Natural killer cell (primary cell): ENCODE results near the gene WDFY4. TPM values are rescaled to one million over a fixed set of nuclear protein-coding genes. Genes with fewer than 3 reads are reported as not detected.

Source experiments
- ATAC-seq, 3 donors: fragments of 150-1000 bp in 2 of 3; fragments of 200-7000 bp in 1 of 3; cut with Tn5 transposase; 1 replicate in 1 of 3; 2 replicates in 2 of 3; pipeline ENCODE4 v1.10.0; 2021; ENCODE audit warnings: mild to moderate bottlenecking in 2 of 3, moderate library complexity in 2 of 3
- DNase-seq, 2 donors: peaks; one replicate each; pipeline versions ENCODE4 v3.0.0 to v3.0.0-alpha.2; 2013 to 2021; ENCODE audit warnings: mixed read lengths in 1 of 2
- H3K27ac ChIP-seq: one replicate; pipeline ENCODE4 v1.5.1; 2013; ENCODE audit warnings: mild to moderate bottlenecking, low read length
- H3K27me3 ChIP-seq: one replicate; pipeline ENCODE4 v1.6.1; 2013; ENCODE audit warnings: low read length; ENCODE audit not compliant: control insufficient read depth, insufficient read depth
- H3K36me3 ChIP-seq: one replicate; pipeline ENCODE4 v1.6.1; 2013; ENCODE audit warnings: low read length; ENCODE audit not compliant: control insufficient read depth, insufficient read depth
- H3K4me1 ChIP-seq: one replicate; pipeline ENCODE4 v1.6.1; 2013; ENCODE audit warnings: low read length; ENCODE audit not compliant: control insufficient read depth, insufficient read depth
- H3K4me3 ChIP-seq: one replicate; pipeline ENCODE4 v1.5.1; 2013; ENCODE audit warnings: low read length
- H3K9me3 ChIP-seq: one replicate; pipeline ENCODE4 v1.6.1; 2013; ENCODE audit warnings: low read length; ENCODE audit not compliant: control insufficient read depth, insufficient read depth
- H3K27ac Mint-ChIP-seq, 2 donors: one replicate each; pipeline ENCODE4 v1.8.0; 2022; ENCODE audit warnings: mild to moderate bottlenecking in 2 of 2, mixed read lengths in 2 of 2, moderate library complexity in 1 of 2
- H3K27me3 Mint-ChIP-seq, 2 donors: one replicate each; pipeline ENCODE4 v1.8.0; 2022; ENCODE audit warnings: low read depth in 2 of 2, mixed read lengths in 2 of 2
- H3K36me3 Mint-ChIP-seq: one replicate; pipeline ENCODE4 v1.8.0; 2022; ENCODE audit warnings: mixed read lengths
- H3K4me1 Mint-ChIP-seq, 2 donors: one replicate each; pipeline ENCODE4 v1.8.0; 2022; ENCODE audit warnings: mixed read lengths in 2 of 2
- H3K4me3 Mint-ChIP-seq: one replicate; pipeline ENCODE4 v1.8.0; 2022; ENCODE audit warnings: mild to moderate bottlenecking, moderate library complexity, mixed read lengths
- H3K9me3 Mint-ChIP-seq, 2 donors: one replicate each; pipeline ENCODE4 v1.8.0; 2022; ENCODE audit warnings: mixed read lengths in 2 of 2
- WGBS: methylation state at CpG from one replicate; pipeline ENCODE4 v1.1.7; 2013; ENCODE audit warnings: missing lambda C conversion rate; ENCODE audit not compliant: insufficient coverage; 5-methylcytosine and 5-hydroxymethylcytosine counted together
- intact Hi-C: fragments of 100-400 bp; cut with micrococcal nuclease; formaldehyde crosslinking; loops from one replicate; pipeline ENCODE4 v1.14.2; 2022
- total RNA-seq, 4 donors: library from RNA; stranded (reverse); fragments of 120-200 nt in 1 of 4; gene quantifications; one replicate each; pipeline versions ENCODE4 v1.2.3 to v1.2.4, GENCODE V29; 2013 to 2022
- TF ChIP-seq, protein P1 (sequence below): fragments of 200-600 bp; IDR thresholded peaks from one replicate; pipeline ENCODE4 v1.8.0; 2022; ENCODE audit warnings: antibody characterized with exemption

Gene WDFY4
- total RNA-seq, 3 donors from 2014 or later (not counting 1 experiment from before 2014, with no cell fraction given), result 1.7 to 8.4 (median 3.5) TPM

DNA sequence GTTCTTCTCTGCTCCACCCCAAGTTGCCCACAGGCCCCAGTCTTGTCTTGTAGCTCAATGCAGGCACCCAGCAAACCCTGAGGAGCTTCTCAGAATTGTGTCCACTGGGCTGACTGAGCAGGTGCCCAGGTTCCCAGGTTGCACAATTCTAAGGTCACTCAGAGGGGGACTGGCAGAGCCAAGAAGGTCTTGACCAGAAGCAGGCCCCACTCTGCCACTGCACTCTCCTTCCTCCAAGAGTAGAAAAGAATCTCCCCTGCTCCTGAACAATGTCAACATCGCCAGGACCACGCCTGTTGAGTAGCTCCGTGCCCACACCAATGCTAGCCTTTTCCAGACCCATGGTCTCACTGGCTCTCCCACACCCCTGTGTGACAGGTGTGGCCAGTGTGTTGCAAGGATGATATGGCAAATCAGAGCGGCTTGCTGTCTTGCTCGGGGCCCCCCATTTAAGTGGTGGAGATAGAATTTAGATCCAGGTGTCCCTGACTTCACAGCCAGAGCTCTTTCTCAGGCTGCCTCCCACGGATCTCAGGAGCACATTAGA lies 254.4 kb downstream of the WDFY4 start:
- H3K36me3 ChIP-seq, result no peaks in the 10 kb centered on the region
- H3K27ac ChIP-seq, result no peak overlapping the region
- no peak overlapping the region for H3K4me3 Mint-ChIP-seq
- 98% methylated on average over 5 of the region's 6 CpGs for WGBS
- intact Hi-C loops, result no loop called here
- no peaks in the 10 kb centered on the region for H3K36me3 Mint-ChIP-seq
- peaks cover 0 to 9% of the 10 kb centered on the region in 2 donors for H3K27me3 Mint-ChIP-seq
- H3K4me3 ChIP-seq, result no peak overlapping the region
- ATAC-seq (no peak), DNase-seq (no peak)
- no peak overlapping the region for H3K27ac Mint-ChIP-seq
- H3K4me1 Mint-ChIP-seq, result no peaks in the 10 kb centered on the region
- TF ChIP-seq, protein P1, sequence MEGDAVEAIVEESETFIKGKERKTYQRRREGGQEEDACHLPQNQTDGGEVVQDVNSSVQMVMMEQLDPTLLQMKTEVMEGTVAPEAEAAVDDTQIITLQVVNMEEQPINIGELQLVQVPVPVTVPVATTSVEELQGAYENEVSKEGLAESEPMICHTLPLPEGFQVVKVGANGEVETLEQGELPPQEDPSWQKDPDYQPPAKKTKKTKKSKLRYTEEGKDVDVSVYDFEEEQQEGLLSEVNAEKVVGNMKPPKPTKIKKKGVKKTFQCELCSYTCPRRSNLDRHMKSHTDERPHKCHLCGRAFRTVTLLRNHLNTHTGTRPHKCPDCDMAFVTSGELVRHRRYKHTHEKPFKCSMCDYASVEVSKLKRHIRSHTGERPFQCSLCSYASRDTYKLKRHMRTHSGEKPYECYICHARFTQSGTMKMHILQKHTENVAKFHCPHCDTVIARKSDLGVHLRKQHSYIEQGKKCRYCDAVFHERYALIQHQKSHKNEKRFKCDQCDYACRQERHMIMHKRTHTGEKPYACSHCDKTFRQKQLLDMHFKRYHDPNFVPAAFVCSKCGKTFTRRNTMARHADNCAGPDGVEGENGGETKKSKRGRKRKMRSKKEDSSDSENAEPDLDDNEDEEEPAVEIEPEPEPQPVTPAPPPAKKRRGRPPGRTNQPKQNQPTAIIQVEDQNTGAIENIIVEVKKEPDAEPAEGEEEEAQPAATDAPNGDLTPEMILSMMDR, result no peak
- H3K9me3 ChIP-seq, result no peaks in the 10 kb centered on the region
- H3K4me1 ChIP-seq, result no peaks in the 10 kb centered on the region
- no peaks in the 10 kb centered on the region for H3K27me3 ChIP-seq
- no peaks in the 10 kb centered on the region for H3K9me3 Mint-ChIP-seq

DNA sequence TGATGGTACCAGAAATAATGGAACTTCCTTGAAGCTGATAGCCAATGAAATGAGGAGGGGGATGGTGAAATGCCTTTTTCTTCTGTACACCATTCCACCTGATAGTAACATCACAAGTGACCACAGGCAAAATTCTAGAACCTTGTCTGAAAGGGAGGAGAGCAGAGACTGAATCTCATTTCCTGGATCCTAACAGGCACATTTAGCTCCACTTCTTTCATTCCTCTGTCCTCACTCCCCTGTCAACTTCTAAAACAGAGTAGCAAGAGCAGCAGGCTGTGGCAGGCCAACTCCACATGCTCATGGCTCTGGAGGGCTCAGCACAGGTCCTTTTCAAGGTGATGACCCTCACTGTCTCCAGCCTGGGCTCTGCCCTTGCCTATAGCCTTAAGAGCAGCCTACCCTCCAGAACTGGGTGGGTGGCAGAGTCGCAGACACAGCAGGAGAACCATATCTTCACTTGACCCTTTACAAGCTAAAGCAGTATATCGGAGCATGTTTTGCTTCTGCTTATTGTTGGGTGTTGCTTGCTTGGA lies 255.2 kb downstream of the WDFY4 start, which contains the start of gene LRRC18:
TSS of gene LRRC18 (minus strand) at position 51 of the 536 bp plus-strand sequence. CDS start 25,685 bp downstream, outside the sequence.
- no peak for DNase-seq
- no peak within 1 kb of the TSS for H3K4me3 ChIP-seq
- H3K27me3 ChIP-seq, result no peaks in the 10 kb centered on the region
- no peaks in the 10 kb centered on the region for H3K9me3 Mint-ChIP-seq
- H3K27me3 Mint-ChIP-seq, result peaks cover 0 to 9% of the 10 kb centered on the region in 2 donors
- no peak within 1 kb of the TSS for H3K27ac ChIP-seq
- no peaks in the 10 kb centered on the region for H3K4me1 Mint-ChIP-seq
- TF ChIP-seq, protein P1, result no peak
- WGBS, result 95% methylated on average over 2 of the region's 2 CpGs
- no peaks in the 10 kb centered on the region for H3K36me3 Mint-ChIP-seq
- H3K36me3 ChIP-seq, result no peaks in the 10 kb centered on the region
- H3K27ac Mint-ChIP-seq, result no peak within 1 kb of the TSS
- no peaks in the 10 kb centered on the region for H3K4me1 ChIP-seq
- intact Hi-C loops, result no loop called here
- no peak within 1 kb of the TSS for H3K4me3 Mint-ChIP-seq
- no peak for ATAC-seq
- no peaks in the 10 kb centered on the region for H3K9me3 ChIP-seq

DNA sequence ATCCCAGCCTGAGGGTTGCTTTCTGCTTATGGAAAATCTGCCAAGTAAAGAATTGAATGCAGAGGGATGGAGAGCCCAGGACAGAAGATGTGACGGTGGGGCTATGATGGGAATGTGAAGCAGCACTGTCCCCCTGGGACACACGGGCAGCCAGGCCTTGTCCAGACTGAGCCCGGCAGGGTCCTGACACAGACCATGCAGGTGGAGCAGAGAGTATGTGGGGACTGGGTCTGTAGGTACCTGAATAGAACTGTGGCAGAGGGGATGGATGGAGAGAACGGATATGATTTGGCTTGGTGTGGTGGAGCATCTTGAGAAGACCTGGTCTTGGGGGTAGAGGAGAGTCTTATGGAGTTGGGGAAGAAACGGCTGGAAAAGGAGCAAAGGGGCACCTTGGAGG lies 255.7 kb downstream of the WDFY4 start:
- H3K27me3 Mint-ChIP-seq, result peaks cover 0 to 9% of the 10 kb centered on the region in 2 donors
- H3K27me3 ChIP-seq, result no peaks in the 10 kb centered on the region
- DNase-seq (no peak), ATAC-seq (no peak)
- no peaks in the 10 kb centered on the region for H3K4me1 ChIP-seq
- no peaks in the 10 kb centered on the region for H3K9me3 ChIP-seq
- H3K9me3 Mint-ChIP-seq, result no peaks in the 10 kb centered on the region
- no peak overlapping the region for H3K27ac Mint-ChIP-seq
- no peaks in the 10 kb centered on the region for H3K36me3 Mint-ChIP-seq
- no peaks in the 10 kb centered on the region for H3K4me1 Mint-ChIP-seq
- TF ChIP-seq, protein P1, result no peak
- no peak overlapping the region for H3K4me3 ChIP-seq
- no peak overlapping the region for H3K4me3 Mint-ChIP-seq
- no peak overlapping the region for H3K27ac ChIP-seq
- intact Hi-C loops, result no loop called here
- 88% methylated on average over 5 of the region's 5 CpGs for WGBS
- H3K36me3 ChIP-seq, result no peaks in the 10 kb centered on the region

DNA sequence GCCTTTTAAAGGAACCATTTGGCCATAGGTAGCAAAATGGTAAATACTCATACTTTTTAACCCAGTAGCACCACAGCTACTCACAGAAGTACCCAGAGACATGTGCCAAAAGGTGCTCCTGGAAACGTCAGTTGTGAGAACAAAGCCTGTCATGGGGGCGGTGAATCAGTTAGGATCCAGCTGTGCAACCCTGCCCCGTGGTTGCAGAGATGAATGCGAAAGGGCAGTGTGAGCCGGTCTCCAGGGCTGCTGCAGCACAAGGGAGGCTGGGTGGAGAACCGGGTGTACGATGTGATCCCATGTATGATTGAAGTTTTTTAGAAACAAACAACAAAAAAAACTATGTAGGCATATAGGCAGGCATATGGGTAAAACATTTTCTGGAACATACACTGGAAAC lies 256.3 kb downstream of the WDFY4 start:
- no peaks in the 10 kb centered on the region for H3K4me1 Mint-ChIP-seq
- Histone ChIP-seq H3K4me1 (no peaks in the 10 kb centered on the region), H3K27me3 (no peaks in the 10 kb centered on the region), H3K9me3 (no peaks in the 10 kb centered on the region), H3K36me3 (no peaks in the 10 kb centered on the region), H3K27ac (no peak overlapping the region), H3K4me3 (no peak overlapping the region)
- H3K4me3 Mint-ChIP-seq, result no peak overlapping the region
- no peak for ATAC-seq
- no peak overlapping the region for H3K27ac Mint-ChIP-seq
- H3K36me3 Mint-ChIP-seq, result no peaks in the 10 kb centered on the region
- TF ChIP-seq, protein P1, result no peak
- H3K9me3 Mint-ChIP-seq, result no peaks in the 10 kb centered on the region
- no peak for DNase-seq
- H3K27me3 Mint-ChIP-seq, result peaks cover 0 to 9% of the 10 kb centered on the region in 2 donors
- intact Hi-C loops, result no loop called here
- WGBS, result 87% methylated on average over 7 of the region's 7 CpGs
